B cell (primary cell): ENCODE results near the gene TPCN2. TPM values are rescaled to one million over a fixed set of nuclear protein-coding genes. Genes with fewer than 3 reads are reported as not detected.
A peak's percentile ranks its signal among the peaks of the same experiment; 100 is the strongest.

Experiments used
- ATAC-seq: fragments of 200-7000 bp; cut with Tn5 transposase; one replicate; pipeline ENCODE4 v1.10.0; 2021; ENCODE audit warnings: low read depth, mild to moderate bottlenecking, moderate number of reproducible peaks, moderate library complexity
- CTCF ChIA-PET: fragments of 350-600 bp; sonication (Branson Sonifier 250); formaldehyde crosslinking; loops from one replicate; lab custom pipeline; 2021; ENCODE audit warnings: antibody characterized with exemption, inconsistent platforms; lab: Charles Lee
- POLR2A ChIA-PET: fragments of 350-600 bp; sonication (Branson Sonifier 250); formaldehyde crosslinking; loops from one replicate; lab custom pipeline; 2021; ENCODE audit warnings: antibody characterized with exemption; lab: Charles Lee
- DNase-seq: peaks from one replicate; pipeline ENCODE4 v3.0.0; 2013
- H2AFZ ChIP-seq: 2 replicates; pipeline ENCODE4 v1.6.1; 2012; ENCODE audit warnings: mild to moderate bottlenecking, low read depth, low read length; ENCODE audit not compliant: insufficient read depth, poor library complexity, severe bottlenecking
- H3K27ac ChIP-seq, 2 donors: 1 replicate in 1 of 2; 2 replicates in 1 of 2; pipeline ENCODE4 v1.5.1; 2012 to 2013; ENCODE audit warnings: low read length in 2 of 2, mild to moderate bottlenecking in 2 of 2, moderate library complexity in 1 of 2
- H3K27me3 ChIP-seq, 4 experiments: fragments of 200-600 bp in 1 of 4; sonication (generic) in 1 of 4; replicated peaks in 1 of 4; 1 replicate in 2 of 4; 2 replicates in 2 of 4; pipeline versions ENCODE4 v1.6.1 to v1.7.0; 2013 to 2016; ENCODE audit warnings: low read length in 3 of 4, mild to moderate bottlenecking in 2 of 4, mixed read lengths in 1 of 4, moderate library complexity in 1 of 4; ENCODE audit not compliant: insufficient read depth in 4 of 4, control insufficient read depth in 3 of 4; ENCODE audit errors: control extremely low read depth in 1 of 4
- H3K36me3 ChIP-seq, 2 experiments: replicated peaks in 1 of 2; 1 replicate in 1 of 2; 2 replicates in 1 of 2; pipeline versions ENCODE4 v1.6.1 to v1.7.1; 2013; ENCODE audit warnings: low read length in 1 of 2; ENCODE audit not compliant: insufficient read depth in 2 of 2, control insufficient read depth in 1 of 2; ENCODE audit errors: control extremely low read depth in 1 of 2, extremely low read depth in 1 of 2
- H3K4me1 ChIP-seq, 2 donors: fragments of 200-600 bp in 1 of 2; sonication (generic) in 1 of 2; 1 replicate in 1 of 2; 2 replicates in 1 of 2; pipeline versions ENCODE4 v1.5.1 to v1.6.1; 2013 to 2017; ENCODE audit warnings: low read length in 2 of 2; ENCODE audit not compliant: control insufficient read depth in 2 of 2, insufficient read depth in 2 of 2
- H3K4me2 ChIP-seq: replicated peaks from 2 replicates; pipeline ENCODE3; 2012; ENCODE audit warnings: mild to moderate bottlenecking, low read depth, low read length; ENCODE audit not compliant: poor library complexity, severe bottlenecking
- H3K4me3 ChIP-seq, 5 experiments: fragments of 200-600 bp in 1 of 5; sonication (generic) in 1 of 5; 1 replicate in 3 of 5; 2 replicates in 2 of 5; pipeline versions ENCODE4 v1.5.1 to v1.7.0; 2011 to 2016; ENCODE audit warnings: low read length in 4 of 5, mild to moderate bottlenecking in 4 of 5, low read depth in 2 of 5, control low read depth in 1 of 5, moderate library complexity in 1 of 5; ENCODE audit not compliant: insufficient read depth in 1 of 5; ENCODE audit errors: control extremely low read depth in 1 of 5, extremely low read depth in 1 of 5
- H3K79me2 ChIP-seq: fragments of 200-600 bp; sonication (generic); one replicate; pipeline ENCODE4 v1.6.0; 2016; ENCODE audit warnings: low read length; ENCODE audit not compliant: control insufficient read depth, insufficient read depth
- H3K9ac ChIP-seq: fragments of 200-600 bp; sonication (generic); 2 replicates; pipeline ENCODE4 v1.6.1; 2017; ENCODE audit warnings: mild to moderate bottlenecking, low read length, moderate library complexity
- H3K9me3 ChIP-seq, 3 donors: one replicate each; pipeline versions ENCODE4 v1.6.1 to v1.7.1; 2013; ENCODE audit warnings: low read length in 2 of 3; ENCODE audit not compliant: control insufficient read depth in 2 of 3, insufficient read depth in 1 of 3; ENCODE audit errors: control extremely low read depth in 1 of 3
- H4K20me1 ChIP-seq: 2 replicates; pipeline ENCODE4 v1.6.0; 2012; ENCODE audit warnings: mild to moderate bottlenecking, low read length; ENCODE audit not compliant: insufficient read depth, control insufficient read depth, poor library complexity, severe bottlenecking
- H3K27ac Mint-ChIP-seq: one replicate; pipeline ENCODE4 v1.8.0; 2021; ENCODE audit warnings: mixed read lengths
- H3K27me3 Mint-ChIP-seq: one replicate; pipeline ENCODE4 v1.8.0; 2021; ENCODE audit warnings: mixed read lengths
- H3K4me1 Mint-ChIP-seq: one replicate; pipeline ENCODE4 v1.8.0; 2021; ENCODE audit warnings: mixed read lengths
- H3K4me3 Mint-ChIP-seq: one replicate; pipeline ENCODE4 v1.8.0; 2021; ENCODE audit warnings: mixed read lengths
- H3K9me3 Mint-ChIP-seq: one replicate; pipeline ENCODE4 v1.8.0; 2022; ENCODE audit warnings: mixed read lengths; ENCODE audit not compliant: insufficient read depth
- EZH2 ChIP-seq: IDR thresholded peaks from 2 replicates; pipeline ENCODE4 v1.6.1; 2012; ENCODE audit warnings: borderline replicate concordance, low read depth, mild to moderate bottlenecking, moderate library complexity, low read length; ENCODE audit not compliant: insufficient read depth, poor library complexity, severe bottlenecking
- WGBS: methylation state at CpG from one replicate; pipeline ENCODE4 v1.1.5; 2013; ENCODE audit warnings: missing lambda C conversion rate; ENCODE audit not compliant: insufficient coverage; 5-methylcytosine and 5-hydroxymethylcytosine counted together
- intact Hi-C: fragments of 100-400 bp; cut with micrococcal nuclease; formaldehyde crosslinking; loops from one replicate; pipeline ENCODE4 v1.10.0; 2022
- polyA plus RNA-seq: library from polyadenylated mRNA; depleted of rRNA; stranded (reverse); fragments of >200 nt; gene quantifications from 2 replicates; pipeline ENCODE4 v1.2.3, GENCODE V29; 2012
- total RNA-seq, 2 donors: library from RNA; stranded (reverse); fragments of 120-200 nt in 1 of 2; gene quantifications; 1 replicate in 1 of 2; 2 replicates in 1 of 2; pipeline versions ENCODE4 v1.2.3 to v1.2.4, GENCODE V29; 2013 to 2022
- TF ChIP-seq, protein P1 (sequence below): fragments of 200-600 bp; IDR thresholded peaks from one replicate; pipeline ENCODE4 v1.8.0; 2022; ENCODE audit warnings: antibody characterized with exemption, mild to moderate bottlenecking

Gene TPCN2
- total and polyA plus RNA-seq, 2 donors (not counting 1 experiment from before 2014, with no cell fraction given), result 16.8 to 71.4 TPM

DNA sequence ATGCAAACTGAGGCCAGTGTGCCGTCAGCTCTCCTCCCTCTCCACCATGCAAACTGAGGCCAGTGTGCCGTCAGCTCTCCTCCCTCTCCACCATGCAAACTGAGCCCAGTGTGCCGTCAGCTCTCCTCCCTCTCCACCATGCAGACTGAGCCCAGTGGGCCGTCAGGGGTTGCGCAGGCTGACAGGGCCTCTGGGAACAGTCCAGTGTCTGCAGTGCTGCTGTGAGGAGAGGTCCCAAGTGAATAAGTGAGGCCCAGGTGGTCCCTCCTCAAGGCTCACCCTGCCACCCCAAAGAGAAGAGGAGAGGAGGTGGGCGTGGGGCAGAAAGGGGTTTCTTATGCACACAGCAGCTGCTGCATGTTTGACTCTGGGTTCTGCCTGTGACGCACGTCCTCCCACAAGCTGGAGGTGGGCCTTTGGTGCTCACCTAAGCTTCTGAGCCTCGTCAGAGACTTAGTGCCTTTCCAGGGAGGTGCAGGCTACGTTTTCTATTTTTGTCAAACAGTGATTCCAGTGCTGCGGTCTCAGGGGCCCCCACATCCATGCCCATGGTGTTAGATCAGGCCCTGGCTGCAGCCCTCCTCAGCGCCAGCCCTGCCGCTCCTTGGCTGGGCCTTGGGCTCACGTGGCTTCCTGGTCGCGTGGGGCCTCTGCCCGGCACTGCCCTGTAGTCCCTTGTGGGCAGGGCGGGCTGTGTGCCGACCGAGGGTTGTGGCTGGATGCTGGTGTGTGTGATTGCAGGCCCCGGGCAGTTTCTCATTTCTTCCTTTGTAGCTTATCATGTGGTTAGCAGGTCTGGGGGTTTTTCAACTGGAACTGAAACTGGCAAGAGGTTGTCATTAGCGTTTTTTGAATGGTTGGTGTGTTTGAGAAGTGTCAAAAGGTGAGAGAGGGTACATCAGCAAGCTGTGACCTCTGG, 7.1 kb downstream of the TPCN2 start:
- H4K20me1 ChIP-seq, result peaks cover 41% of the 10 kb centered on the region
- H3K4me1 ChIP-seq, result peaks cover 30 to 64% of the 10 kb centered on the region in 2 donors
- peak overlapping the region; percentile 78 for H3K4me2 ChIP-seq
- no peaks in the 10 kb centered on the region for H3K9me3 Mint-ChIP-seq
- H3K4me3 ChIP-seq, result peak overlapping the region in 2 of 5 experiments; percentile 15 to 49
- ChIA-PET CTCF (interaction anchor here (1.2 to 2.9 kb wide), 7 partner anchors 9 to 614 kb away, joined by 3 to 11 read pairs (median 4); no protein-coding TSS in a partner anchor), POLR2A (interaction anchor here (0.5 to 1.6 kb wide), 6 partner anchors 11 to 298 kb away, joined by 3 to 10 read pairs (median 4); partner anchors contain the start of genes IGHMBP2 and MRPL21)
- 18% methylated on average over 19 of the region's 22 CpGs for WGBS
- peaks cover 47% of the 10 kb centered on the region for H3K4me1 Mint-ChIP-seq
- TF ChIP-seq, protein P1, sequence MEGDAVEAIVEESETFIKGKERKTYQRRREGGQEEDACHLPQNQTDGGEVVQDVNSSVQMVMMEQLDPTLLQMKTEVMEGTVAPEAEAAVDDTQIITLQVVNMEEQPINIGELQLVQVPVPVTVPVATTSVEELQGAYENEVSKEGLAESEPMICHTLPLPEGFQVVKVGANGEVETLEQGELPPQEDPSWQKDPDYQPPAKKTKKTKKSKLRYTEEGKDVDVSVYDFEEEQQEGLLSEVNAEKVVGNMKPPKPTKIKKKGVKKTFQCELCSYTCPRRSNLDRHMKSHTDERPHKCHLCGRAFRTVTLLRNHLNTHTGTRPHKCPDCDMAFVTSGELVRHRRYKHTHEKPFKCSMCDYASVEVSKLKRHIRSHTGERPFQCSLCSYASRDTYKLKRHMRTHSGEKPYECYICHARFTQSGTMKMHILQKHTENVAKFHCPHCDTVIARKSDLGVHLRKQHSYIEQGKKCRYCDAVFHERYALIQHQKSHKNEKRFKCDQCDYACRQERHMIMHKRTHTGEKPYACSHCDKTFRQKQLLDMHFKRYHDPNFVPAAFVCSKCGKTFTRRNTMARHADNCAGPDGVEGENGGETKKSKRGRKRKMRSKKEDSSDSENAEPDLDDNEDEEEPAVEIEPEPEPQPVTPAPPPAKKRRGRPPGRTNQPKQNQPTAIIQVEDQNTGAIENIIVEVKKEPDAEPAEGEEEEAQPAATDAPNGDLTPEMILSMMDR, result no peak
- no peak for TF ChIP-seq EZH2
- intact Hi-C loops, result loop anchor here (1.0 kb wide), 4 partner anchors 8 to 587 kb away; partner anchors contain the start of gene TPCN2
- H3K4me3 Mint-ChIP-seq, result peak overlapping the region; percentile 61
- H3K27me3 Mint-ChIP-seq, result no peaks in the 10 kb centered on the region
- H3K27ac ChIP-seq, result peak overlapping the region; percentile 92 to 98
- peaks cover 2 to 30% of the 10 kb centered on the region in 2 experiments for H3K36me3 ChIP-seq
- H3K9ac ChIP-seq, result peak overlapping the region; percentile 60
- H3K27ac Mint-ChIP-seq, result peak overlapping the region; percentile 89
- peaks cover 54% of the 10 kb centered on the region for H3K79me2 ChIP-seq
- H3K9me3 ChIP-seq, result no peaks in the 10 kb centered on the region
- peak; percentile 87 for ATAC-seq
- H3K27me3 ChIP-seq, result no peaks in the 10 kb centered on the region
- peak; percentile 94 for DNase-seq
- H2AFZ ChIP-seq, result peak overlapping the region; percentile 16
